ENCODE results near the gene SLC39A7.

SLC39A7 gene

DNA sequence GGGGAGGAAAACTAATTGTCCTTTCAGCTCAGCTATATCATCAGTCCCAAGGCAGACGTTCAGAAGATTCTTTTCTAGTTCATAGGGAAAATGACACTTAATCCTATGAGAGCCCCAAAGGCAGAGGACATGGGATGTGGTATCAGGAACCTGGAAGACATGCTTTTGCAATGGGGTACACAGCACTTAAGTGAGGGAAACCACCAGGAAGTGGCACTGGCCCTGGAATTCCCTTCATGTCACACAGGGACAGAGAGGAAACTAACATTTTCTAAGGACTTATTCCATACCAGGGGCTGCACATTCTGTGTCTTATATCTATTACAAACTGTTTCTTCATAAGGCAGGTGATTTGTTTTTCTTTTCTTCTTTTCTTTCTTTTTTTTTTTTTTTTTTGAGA, 42.8 kb downstream of the SLC39A7 start:
- no peak for DNase-seq

DNA sequence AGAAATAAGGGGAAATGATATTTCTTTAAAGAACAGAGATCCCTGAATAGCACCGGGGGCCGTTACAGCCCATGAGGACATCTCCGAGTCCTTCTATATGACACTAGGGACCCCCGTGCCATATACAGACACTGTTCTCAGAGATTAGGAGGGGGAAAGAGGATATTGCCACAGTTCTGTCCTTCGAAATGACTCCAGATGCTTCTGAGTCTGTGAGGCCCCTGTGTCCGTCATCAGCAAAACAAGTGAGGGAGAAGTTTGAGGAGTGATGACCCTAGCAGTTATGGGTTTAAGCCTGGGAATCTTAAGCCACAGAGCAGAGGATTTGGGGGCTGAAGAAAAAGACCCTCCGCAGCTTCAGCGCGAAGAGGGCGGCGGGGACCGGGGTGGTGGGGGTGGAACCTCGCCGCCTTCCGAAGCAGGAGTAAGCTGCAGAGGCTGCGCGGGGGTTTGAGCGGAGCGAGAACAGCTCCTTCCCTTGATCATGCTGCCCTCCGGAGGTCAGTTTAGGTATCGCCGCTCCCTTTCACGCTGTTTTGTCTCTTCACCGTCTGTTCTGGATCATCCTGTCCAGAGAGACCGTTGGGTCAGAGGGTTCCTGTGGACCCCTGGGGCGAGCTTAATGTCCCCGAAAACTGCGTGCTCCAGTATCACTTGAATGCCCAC, 47.4 kb downstream of the SLC39A7 start:
- DNase-seq = peak; percentile 82

- no peak for DNase-seq
Measured at GRCh38 chr6:33248643-33248931, 47.9 kb downstream of the SLC39A7 start.

DNA sequence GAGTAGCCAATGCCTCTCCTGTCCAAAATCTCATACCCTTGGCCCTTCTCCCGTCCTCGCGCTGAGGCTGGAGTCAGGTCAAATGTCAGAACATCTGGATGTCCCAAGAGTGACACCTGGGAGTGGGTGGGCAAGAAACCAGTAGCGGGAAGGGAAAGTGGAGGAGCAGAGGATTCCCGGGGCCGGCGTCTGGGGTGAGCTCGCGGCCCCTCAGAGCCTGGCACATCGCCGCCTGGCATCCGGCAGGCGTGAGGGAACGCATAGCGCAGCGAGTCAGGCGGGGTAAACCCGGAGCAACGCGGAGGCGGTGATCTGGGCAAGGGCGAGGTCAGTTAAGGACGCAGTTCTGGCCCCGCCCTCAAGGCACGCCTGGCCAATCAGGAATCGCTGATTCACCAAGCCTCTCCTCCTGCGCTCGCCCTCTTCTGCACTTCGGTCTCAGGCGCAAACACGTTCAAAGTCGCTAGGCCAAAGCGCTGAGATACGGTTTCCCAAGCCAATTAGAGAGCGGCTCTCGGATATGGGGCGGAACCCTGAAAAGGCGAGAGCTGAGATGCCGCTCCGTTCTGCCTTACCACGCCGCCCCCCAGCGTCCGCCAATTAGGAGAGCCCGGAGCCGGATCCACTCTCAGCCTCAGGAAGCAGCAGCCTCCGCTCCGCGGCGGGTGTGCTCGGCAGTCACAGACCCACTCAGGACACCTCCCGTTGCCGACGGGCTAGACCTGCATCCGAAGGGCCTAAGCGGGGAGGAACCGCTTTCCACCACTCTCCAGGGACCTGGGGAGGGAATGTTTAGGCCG, 48.5 kb downstream of the SLC39A7 start:
- DNase-seq = peak; percentile 97

GRCh38 chr6:33249732-33250630, 49.3 kb downstream of the SLC39A7 start:
- no peak for DNase-seq

DNA sequence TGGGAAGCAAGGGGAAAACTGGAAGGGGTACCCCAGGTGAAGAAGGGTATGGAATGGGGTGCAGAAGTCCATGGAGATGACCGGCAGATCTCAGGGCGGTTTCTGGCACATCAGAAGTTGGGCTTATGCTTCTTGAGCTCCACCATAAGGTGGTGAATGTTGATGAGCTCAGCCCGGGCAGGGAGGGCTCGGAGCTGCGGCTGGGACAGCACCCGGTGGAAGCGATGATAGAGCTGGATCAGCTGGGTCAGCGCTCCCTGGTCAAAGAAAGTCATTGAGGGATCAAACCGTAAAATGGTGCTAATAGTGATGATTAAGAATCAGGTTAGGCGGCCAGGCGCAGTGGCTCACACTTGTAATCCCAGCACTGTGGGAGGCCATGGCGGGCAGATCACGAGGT, 50.1 kb downstream of the SLC39A7 start:
- no peak for DNase-seq

DNA sequence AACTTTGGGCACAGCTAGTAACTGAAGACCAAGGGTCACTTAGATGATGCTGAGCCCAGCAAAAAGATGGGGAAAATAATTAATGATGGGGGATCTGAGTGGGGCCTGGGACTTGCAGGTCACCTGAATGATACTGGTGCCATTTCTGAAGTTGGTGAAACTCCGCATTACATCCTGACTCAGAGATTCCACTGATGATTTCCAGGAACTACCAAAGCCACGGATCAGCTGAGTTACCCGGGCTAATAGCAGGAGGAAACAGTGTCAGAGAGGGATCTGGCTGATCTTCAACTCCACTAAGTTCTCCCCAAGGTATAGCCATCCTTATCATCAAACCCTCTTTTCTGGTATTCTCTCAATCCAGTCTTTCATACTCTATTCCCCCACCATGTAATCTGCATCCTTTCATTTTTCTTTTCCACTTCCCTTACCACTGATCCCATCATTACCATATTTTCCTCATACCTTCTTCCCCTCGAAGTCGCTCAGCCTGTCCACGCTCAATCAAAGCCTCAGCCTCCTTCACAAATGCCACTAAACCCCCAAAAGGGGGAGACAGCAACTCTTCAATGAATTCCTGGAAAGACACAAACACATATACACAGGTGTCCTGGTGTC, 50.8 kb downstream of the SLC39A7 start:
- DNase-seq = no peak

DNA sequence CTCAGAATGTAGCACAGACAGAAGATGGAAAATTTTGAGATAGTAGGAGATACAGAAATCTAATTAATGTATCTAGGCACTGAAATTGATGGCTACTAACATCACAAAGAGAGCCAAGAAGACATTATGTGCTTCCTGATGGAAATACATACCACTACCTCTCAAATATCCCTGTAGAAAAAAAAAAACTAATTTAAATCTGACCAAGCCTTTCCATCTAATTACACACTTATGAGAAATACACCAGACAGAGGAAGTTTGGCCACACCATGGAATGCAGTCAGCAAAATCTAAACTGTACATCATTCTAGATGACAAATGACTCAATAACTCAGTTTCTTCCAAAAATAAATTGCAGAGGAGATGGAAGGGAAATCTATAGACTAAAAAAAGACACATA, 52.1 kb downstream of the SLC39A7 start:
- no peak for DNase-seq

Data from NK-92 treated with Interleukin-12 subunit alpha and Interleukin-12 subunit beta, amount 100 ng/mL, for 24 hours (cell line).